ENCODE data around the gene DGKK. TPM values are rescaled to one million over a fixed set of nuclear protein-coding genes. Genes with fewer than 3 reads are reported as not detected.
"Not testable (repeated sequence)": the region's sequence is repeated elsewhere in the genome, so short reads cannot be mapped to it uniquely, and the experiment has no call there.

The DGKK gene
- total RNA-seq, 2 donors from 2014 or later: not detected

GRCh38 chrX:50386520-50386919, 84.1 kb downstream of the DGKK start:
- no peak overlapping the region for H3K4me3 Mint-ChIP-seq
- peaks cover 55% of the 10 kb centered on the region for H3K27me3 Mint-ChIP-seq (ENCODE audit: low read depth)
- no peak for DNase-seq
- H3K27ac Mint-ChIP-seq: no peak overlapping the region
- no peaks in the 10 kb centered on the region for H3K4me1 Mint-ChIP-seq (ENCODE audit: low read depth)
- ATAC-seq (replicated peaks in 1 of 2): no peak
- H3K9me3 Mint-ChIP-seq: no peaks in the 10 kb centered on the region
- H3K36me3 Mint-ChIP-seq (ENCODE audit: insufficient read depth in 2 of 2): peaks cover 0 to 1% of the 10 kb centered on the region in 2 donors

- H3K27ac Mint-ChIP-seq: no peak overlapping the region
- no peaks in the 10 kb centered on the region for H3K4me1 Mint-ChIP-seq (ENCODE audit: low read depth)
- no peak overlapping the region for H3K4me3 Mint-ChIP-seq
- no peaks in the 10 kb centered on the region for H3K9me3 Mint-ChIP-seq
- no peak for DNase-seq
- no peak for ATAC-seq (replicated peaks in 1 of 2)
- H3K27me3 Mint-ChIP-seq (ENCODE audit: low read depth): peaks cover 36% of the 10 kb centered on the region
- H3K36me3 Mint-ChIP-seq (ENCODE audit: insufficient read depth in 2 of 2): no peaks in the 10 kb centered on the region
Observed at GRCh38 chrX:50381729-50382415, 88.8 kb downstream of the DGKK start.

GRCh38 chrX:50375481-50376267, 95.0 kb downstream of the DGKK start:
- DNase-seq (no peak), ATAC-seq (replicated peaks in 1 of 2) (no peak)
- peaks cover 17% of the 10 kb centered on the region for H3K27me3 Mint-ChIP-seq (ENCODE audit: low read depth)
- H3K36me3 Mint-ChIP-seq (ENCODE audit: insufficient read depth in 2 of 2): no peaks in the 10 kb centered on the region
- H3K4me3 Mint-ChIP-seq: no peak overlapping the region
- no peaks in the 10 kb centered on the region for H3K9me3 Mint-ChIP-seq
- H3K4me1 Mint-ChIP-seq (ENCODE audit: low read depth): no peaks in the 10 kb centered on the region
- H3K27ac Mint-ChIP-seq: no peak overlapping the region

- Mint-ChIP-seq H3K4me3 (no peak overlapping the region), H3K4me1 (ENCODE audit: low read depth) (no peaks in the 10 kb centered on the region), H3K36me3 (ENCODE audit: insufficient read depth in 2 of 2) (no peaks in the 10 kb centered on the region), H3K27ac (no peak overlapping the region), H3K27me3 (ENCODE audit: low read depth) (peaks cover 28% of the 10 kb centered on the region), H3K9me3 (no peaks in the 10 kb centered on the region)
- ATAC-seq (replicated peaks in 1 of 2) (no peak), DNase-seq (no peak)
Observed at GRCh38 chrX:50372966-50373365, 97.7 kb downstream of the DGKK start.

- no peak for ATAC-seq (replicated peaks in 1 of 2)
- Mint-ChIP-seq H3K27me3 (ENCODE audit: low read depth) (peaks cover 22% of the 10 kb centered on the region), H3K9me3 (no peaks in the 10 kb centered on the region), H3K27ac (no peak overlapping the region), H3K4me3 (no peak overlapping the region), H3K36me3 (ENCODE audit: insufficient read depth in 2 of 2) (no peaks in the 10 kb centered on the region), H3K4me1 (ENCODE audit: low read depth) (no peaks in the 10 kb centered on the region)
- no peak for DNase-seq
Observed at GRCh38 chrX:50343917-50344316, 126.7 kb downstream of the DGKK start.

- no peak overlapping the region for H3K27ac Mint-ChIP-seq
- peaks cover 0 to 1% of the 10 kb centered on the region in 2 donors for H3K9me3 Mint-ChIP-seq
- no peaks in the 10 kb centered on the region for H3K27me3 Mint-ChIP-seq (ENCODE audit: low read depth)
- no peaks in the 10 kb centered on the region for H3K4me1 Mint-ChIP-seq (ENCODE audit: low read depth)
- no peaks in the 10 kb centered on the region for H3K36me3 Mint-ChIP-seq (ENCODE audit: insufficient read depth in 2 of 2)
- ATAC-seq (replicated peaks in 1 of 2): no peak
- no peak for DNase-seq
- H3K4me3 Mint-ChIP-seq: no peak overlapping the region
Observed at GRCh38 chrX:50333308-50333707, 137.3 kb downstream of the DGKK start.

GRCh38 chrX:50332668-50333067, 138.0 kb downstream of the DGKK start:
- H3K4me1 Mint-ChIP-seq (ENCODE audit: low read depth); H3K36me3 Mint-ChIP-seq (ENCODE audit: insufficient read depth in 2 of 2); H3K4me3 Mint-ChIP-seq; H3K9me3 Mint-ChIP-seq; H3K27ac Mint-ChIP-seq; ATAC-seq (replicated peaks in 1 of 2); H3K27me3 Mint-ChIP-seq (ENCODE audit: low read depth); DNase-seq: not testable (repeated sequence)

- Mint-ChIP-seq H3K27me3 (ENCODE audit: low read depth) (peaks cover 18% of the 10 kb centered on the region), H3K4me3 (no peak overlapping the region)
- ATAC-seq (replicated peaks in 1 of 2): no peak
Observed at GRCh38 chrX:50327235-50327634, 143.4 kb downstream of the DGKK start.

More at GRCh38 chrX:50327235-50327634, 143.4 kb downstream of the DGKK start:
- H3K9me3 Mint-ChIP-seq: no peaks in the 10 kb centered on the region
- DNase-seq: no peak
- H3K36me3 Mint-ChIP-seq (ENCODE audit: insufficient read depth in 2 of 2): no peaks in the 10 kb centered on the region
- H3K27ac Mint-ChIP-seq: no peak overlapping the region
- H3K4me1 Mint-ChIP-seq (ENCODE audit: low read depth): no peaks in the 10 kb centered on the region
